Dermis microvascular lymphatic vessel endothelial cell (primary cell): Measurements from ENCODE around the gene NRN1L. TPM values are rescaled to one million over a fixed set of nuclear protein-coding genes. Genes with fewer than 3 reads are reported as not detected.
A peak's percentile ranks its signal among the peaks of the same experiment; 100 is the strongest.
"Not testable (repeated sequence)": the region's sequence is repeated elsewhere in the genome, so short reads cannot be mapped to it uniquely, and the experiment has no call there.

Experiments used
- DNase-seq, 2 donors: peaks; one replicate each; pipeline versions ENCODE4 v3.0.0 to v3.0.0-alpha.2; 2010; ENCODE audit warnings: low read depth in 2 of 2
- total RNA-seq: library from RNA; depleted of rRNA; stranded (reverse); fragments of >200 nt; gene quantifications from 2 replicates; pipeline ENCODE4 v1.2.1, GENCODE V29; 2014

The NRN1L gene
- total RNA-seq, 1 donor from 2014 or later: 0.13 TPM

DNA sequence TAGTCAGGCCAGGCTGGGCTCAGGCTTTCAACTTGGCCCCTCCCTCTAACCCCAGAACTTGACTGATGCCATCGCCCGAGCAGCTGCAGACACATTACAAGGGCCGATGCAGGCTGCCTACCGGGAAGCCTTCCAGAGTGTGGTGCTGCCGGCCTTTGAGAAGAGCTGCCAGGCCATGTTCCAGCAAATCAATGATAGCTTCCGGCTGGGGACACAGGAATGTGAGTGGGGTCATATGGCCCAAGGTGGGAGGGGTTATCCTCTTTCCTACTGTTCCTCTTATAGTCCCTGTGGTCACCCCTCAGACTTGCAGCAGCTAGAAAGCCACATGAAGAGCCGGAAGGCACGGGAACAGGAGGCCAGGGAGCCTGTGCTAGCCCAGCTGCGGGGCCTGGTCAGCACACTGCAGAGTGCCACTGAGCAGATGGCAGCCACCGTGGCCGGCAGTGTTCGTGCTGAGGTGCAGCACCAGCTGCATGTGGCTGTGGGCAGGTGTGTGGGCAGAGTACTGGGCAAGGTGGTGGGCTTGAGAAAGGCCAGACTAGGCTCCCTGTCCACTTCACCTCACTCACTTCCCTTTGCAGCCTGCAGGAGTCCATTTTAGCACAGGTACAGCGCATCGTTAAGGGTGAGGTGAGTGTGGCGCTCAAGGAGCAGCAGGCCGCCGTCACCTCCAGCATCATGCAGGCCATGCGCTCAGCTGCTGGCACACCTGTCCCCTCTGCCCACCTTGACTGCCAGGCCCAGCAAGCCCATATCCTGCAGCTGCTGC lies 2.1 kb upstream of the NRN1L start:
- peak in 1 of 2 donors; percentile 33 for DNase-seq

DNA sequence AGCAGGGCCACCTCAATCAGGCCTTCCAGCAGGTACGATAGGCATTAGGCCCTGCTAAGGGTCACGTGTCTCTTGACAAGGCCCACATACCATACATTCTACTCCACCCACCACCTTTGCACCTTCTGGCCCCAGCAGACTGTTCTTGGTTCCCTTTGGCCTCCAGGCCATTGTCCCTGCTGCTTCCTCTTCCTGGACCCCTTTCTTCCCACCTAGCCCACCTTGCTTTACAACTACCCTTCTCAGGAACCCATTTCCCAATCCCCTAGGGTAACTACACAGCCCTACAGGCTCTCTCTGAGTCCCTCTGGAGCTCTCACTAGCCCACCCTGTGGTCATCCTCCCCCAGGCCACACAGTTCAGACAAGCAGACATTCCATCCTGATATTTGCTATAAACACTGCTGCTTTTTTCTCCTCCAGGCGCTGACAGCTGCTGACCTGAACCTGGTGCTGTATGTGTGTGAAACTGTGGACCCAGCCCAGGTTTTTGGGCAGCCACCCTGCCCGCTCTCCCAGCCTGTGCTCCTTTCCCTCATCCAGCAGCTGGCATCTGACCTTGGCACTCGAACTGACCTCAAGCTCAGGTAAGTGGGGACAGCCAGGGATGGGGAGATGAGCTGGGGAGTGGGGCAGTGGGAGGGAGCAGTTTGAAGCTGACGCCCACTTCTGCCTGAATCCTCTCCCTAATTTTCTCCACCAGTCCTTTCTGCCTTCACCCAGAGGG lies 1.4 kb upstream of the NRN1L start:
- no peak for DNase-seq

DNA sequence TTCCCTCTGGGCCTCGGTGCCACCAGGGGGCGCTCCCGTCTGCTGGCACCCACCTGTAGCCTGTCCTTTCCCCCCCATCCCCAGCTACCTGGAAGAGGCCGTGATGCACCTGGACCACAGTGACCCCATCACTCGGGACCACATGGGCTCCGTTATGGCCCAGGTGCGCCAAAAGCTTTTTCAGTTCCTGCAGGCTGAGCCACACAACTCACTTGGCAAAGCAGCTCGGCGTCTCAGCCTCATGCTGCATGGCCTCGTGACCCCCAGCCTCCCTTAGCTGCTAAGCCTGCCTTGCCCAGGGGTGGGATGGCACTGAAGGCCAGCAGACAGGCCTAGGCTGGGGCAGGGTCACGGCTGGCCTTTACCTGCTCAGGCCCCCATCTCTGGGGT lies 818 bp upstream of the NRN1L start:
- peak in 1 of 2 donors; percentile 68 for DNase-seq

DNA sequence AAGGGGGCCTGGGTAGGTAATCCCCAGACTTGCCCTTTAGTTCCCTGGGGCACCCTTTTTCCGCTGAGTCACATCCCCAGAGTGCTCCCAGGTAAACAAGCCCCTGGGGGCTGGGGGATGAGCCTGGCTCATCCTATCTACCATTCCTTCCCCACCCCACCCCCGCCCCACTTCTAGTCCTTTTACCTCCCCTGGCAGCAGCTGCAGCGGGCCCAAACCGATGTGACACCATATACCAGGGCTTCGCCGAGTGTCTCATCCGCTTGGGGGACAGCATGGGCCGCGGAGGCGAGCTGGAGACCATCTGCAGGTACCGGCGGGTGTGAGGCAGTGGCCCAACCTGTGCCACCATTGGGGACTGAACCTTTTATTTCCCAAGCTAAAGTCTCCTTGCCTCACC lies 860 bp downstream of the NRN1L start:
- DNase-seq: no peak

DNA sequence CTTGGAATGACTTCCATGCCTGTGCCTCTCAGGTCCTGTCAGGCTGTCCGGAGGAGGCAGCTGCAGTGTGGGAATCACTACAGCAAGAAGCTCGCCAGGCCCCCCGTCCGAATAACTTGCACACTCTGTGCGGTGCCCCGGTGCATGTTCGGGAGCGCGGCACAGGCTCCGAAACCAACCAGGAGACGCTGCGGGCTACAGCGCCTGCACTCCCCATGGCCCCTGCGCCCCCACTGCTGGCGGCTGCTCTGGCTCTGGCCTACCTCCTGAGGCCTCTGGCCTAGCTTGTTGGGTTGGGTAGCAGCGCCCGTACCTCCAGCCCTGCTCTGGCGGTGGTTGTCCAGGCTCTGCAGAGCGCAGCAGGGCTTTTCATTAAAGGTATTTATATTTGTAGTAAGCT lies 1.3 kb downstream of the NRN1L start:
- no peak for DNase-seq

DNA sequence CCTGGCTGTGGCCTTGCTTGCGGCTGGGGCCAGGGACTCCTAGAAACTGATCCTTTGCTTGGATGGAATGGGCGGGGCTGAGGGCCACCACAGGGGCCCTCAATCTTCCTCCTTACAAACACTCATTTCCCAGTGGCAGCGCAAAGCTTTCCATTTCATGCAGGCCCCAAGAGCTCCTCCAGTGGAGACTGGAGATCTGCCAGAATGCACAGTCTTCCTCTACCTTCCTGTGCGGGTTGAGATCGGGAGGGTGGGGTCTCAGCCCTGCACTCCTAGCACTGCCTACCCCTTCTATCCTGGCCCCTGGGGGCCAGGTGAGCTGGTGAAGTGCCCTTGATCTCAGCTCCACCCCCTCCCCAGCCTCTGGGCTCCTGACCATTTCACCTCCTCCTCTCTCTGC lies 1.7 kb downstream of the NRN1L start:
- DNase-seq: no peak

DNA sequence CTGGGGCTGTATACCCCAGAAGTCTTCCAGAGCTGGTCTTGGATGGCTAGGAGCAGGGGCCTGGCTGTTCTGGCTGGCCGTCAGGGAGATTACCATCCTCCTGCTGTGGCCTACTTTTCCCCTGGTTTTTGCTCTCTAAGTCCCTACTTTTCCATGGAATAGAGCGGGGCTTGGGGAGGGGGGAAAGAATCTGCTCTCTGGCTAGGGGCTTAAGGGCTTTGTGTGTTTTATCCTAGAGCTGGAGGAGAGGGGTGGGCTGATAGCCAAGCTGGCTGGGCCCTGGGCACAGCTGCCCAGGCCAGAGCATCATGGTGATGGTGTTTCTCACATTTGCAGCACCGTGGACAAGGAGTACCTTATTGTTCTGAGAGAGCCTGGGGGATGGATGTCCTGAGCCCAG lies 3.6 kb downstream of the NRN1L start:
- DNase-seq: no peak

DNA sequence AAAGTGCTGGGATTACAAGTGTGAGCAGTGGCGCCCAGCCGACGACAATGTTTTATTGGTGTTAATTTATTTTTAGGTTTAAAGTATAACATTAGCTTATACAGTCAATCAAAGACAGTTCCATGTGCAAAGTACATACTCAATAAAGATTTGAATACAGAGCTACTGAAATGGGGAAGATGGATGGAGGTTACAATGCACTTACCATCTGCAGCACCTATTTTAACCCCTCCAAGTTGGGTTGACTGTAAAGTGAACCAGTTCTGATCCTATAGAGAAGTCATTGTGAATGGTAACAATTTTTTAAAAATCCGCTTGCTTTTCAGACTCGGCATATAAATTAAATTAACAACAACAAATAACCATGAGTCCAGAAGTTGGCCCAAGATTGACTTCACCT lies 7.7 kb downstream of the NRN1L start:
- no peak for DNase-seq

DNA sequence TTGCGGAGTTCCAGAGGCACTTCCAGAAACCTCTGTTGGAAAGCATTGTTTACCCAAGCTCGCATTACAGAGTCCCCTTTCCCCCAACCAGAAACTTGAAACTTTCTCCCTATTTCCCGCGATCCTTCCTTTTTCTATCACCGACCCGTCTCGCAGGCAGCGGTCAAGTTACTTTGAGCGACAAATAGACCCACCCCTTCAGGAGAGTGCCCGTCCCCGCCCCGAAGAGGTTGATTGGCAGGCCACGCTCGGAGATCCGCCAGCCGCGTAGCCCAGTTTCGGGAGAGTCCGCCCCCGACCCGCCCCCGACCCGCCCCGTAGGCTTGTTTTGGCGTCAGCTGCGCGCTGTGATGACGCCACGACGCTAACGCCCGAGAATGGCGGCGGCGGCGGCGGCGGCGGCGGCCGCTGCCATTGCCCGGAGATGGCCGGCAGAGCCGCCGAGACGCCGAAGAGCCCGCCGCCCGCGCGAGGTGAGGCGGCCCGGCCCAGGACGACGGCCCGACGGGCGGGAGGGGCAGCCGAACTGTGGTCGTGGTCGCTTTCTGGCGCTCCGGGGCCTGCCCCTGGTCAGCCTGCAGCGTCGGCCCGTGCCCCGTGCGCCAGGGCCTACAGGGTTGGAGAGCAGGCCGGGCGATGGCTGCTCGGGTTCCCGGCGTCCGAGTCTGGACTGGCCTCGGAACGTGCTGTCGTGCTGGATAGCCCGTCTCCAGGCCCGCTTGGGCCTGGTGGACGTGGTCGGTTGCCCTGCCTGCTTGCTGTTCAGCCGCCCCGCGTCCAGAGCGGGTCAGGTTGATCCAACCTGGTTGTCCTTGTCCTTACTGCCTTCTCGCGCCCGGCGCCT lies 8.4 kb downstream of the NRN1L start, which contains the start of gene PSKH1:
Gene PSKH1 (plus strand): TSS at position 356 of the 844 bp plus-strand sequence. CDS start 15,496 bp downstream, outside the sequence.
- peak; percentile 83 to 97 for DNase-seq

DNA sequence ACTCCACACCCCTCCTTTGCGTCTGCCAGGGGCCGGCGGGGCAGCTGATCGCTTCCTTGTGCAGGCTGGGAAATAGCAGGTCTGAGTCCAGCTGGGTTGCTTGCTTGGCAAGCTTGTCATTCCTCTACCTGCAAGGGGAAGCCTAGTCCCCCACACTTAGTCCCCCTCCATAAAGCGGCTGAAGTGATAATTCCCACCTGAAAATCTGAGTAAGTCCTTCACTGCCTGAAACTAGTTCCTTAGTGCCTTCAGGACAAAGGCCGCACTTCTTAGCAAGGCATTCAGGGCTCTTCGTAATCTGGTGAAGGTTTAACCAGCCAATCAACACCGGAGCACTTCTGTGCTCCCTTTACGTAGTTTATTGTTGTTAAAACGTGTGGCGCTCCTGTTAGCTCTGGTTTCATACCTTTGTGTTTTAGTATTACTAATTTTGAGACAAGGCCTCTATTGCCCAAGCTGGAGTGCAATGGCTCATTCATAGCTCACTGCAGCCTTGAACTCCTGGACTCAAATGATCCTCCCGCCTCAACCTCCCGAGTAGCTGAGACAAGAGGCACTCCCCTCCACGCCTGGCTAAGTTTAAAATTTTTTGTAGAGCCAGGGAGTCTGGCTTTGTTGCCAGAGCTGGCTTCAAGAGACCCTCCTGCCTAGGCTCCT lies 9.2 kb downstream of the NRN1L start:
- peak in 1 of 2 donors; percentile 40 for DNase-seq

DNA sequence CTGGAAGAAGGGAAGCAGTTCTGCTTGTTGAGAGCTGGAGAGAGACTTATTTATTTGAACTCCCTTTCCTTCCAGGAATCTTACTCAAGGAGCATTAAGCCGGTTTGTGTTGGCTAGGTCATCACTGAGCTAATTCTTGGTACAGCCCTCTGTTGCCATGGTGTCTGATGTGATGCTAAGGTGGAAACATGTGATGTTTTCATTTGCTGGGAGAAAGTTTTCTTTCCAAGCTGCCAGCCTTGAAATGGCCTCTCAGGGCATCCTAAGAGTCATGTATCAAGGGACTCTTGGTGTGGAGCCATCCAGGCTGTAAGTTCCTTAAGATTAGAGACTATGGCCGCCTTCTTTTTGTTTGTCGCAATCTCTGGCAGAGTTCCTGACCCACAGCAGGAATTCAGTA lies 12.5 kb downstream of the NRN1L start:
- DNase-seq: peak in 1 of 2 donors; percentile 93

DNA sequence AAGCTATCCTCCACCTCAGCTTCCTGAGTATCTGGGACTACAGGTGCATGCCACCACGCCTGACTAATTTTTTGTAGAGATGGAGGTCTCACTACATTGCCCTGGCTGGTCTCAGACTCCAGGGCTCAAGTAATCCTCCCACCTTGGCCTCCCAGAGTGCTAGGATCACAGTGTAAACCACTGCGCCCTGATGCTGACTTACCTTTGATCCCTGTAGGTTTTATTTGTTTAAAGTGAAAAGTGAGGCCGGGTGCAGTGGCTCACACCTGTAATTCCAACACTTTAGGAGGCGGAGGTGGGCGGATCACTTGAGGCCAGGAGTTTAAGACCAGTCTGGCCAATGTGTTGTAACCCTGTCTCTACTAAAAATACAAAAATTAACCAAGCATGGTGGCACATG lies 17.0 kb downstream of the NRN1L start:
- DNase-seq: no peak

DNA sequence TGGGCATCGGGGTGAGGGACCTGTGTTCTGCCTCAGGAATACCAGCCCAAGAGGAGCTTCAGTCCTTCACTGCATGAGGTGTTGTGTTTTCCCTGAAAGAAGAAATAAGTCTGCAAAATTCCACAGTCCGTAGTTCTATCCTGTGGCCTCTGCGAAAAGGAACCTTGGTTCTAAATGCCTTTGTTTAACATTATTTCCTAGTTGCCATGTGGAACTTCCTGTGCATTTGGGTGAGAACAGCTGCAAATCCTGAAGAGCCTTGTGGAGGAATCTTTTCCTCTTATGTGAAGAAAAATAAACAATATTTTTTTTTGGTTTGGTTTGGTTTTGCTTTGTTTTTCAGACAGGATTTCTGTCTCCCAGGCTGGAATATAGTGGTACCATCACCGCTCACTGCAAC lies 18.1 kb downstream of the NRN1L start:
- DNase-seq: peak in 1 of 2 donors; percentile 87

DNA sequence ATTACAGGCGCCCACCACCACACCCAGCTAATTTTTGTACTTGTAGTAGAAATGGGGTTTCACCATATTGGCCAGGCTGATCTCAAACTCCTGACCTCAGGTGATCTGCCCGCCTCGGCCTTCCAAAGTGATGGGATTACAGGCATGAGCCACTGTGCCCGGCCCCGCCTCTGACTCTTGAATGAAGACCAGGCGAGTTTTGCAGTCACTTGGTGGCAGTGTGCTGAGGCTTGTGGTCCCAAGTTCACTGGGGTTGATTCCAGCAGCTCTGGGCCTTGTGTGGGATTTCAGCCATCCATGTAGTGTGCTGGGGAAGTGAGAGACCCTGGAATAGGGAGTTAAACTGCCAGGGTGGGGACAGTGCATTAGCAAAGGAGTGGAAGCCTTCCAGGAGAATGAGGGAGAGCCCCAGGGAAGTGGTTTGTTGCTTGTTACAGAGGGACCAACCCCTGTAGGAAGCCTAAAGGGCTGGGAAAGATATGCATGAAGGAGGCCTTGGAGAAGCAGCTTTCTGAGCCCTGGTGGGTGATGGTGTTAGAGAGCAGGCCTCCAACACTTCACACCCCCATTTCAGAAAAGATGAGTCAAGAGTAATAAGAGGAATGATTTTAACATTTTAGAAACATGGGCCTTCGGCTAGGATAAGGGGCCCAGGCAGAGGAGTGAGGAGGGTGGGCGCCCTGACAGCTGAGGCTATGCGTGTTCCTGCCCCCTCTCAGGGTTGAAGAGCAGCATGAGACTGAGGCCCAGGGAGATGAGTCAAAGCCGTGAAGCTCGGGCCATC lies 22.9 kb downstream of the NRN1L start:
- no peak for DNase-seq

DNA sequence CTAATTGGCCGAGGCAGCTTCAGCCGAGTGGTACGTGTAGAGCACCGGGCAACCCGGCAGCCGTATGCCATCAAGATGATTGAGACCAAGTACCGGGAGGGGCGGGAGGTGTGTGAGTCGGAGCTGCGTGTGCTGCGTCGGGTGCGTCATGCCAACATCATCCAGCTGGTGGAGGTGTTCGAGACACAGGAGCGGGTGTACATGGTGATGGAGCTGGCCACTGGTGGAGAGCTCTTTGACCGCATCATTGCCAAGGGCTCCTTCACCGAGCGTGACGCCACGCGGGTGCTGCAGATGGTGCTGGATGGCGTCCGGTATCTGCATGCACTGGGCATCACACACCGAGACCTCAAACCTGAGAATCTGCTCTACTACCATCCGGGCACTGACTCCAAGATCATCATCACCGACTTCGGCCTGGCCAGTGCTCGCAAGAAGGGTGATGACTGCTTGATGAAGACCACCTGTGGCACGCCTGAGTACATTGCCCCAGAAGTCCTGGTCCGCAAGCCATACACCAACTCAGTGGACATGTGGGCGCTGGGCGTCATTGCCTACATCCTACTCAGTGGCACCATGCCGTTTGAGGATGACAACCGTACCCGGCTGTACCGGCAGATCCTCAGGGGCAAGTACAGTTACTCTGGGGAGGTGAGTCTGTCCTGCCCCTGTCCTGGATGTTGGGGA lies 24.5 kb downstream of the NRN1L start:
- DNase-seq: no peak

DNA sequence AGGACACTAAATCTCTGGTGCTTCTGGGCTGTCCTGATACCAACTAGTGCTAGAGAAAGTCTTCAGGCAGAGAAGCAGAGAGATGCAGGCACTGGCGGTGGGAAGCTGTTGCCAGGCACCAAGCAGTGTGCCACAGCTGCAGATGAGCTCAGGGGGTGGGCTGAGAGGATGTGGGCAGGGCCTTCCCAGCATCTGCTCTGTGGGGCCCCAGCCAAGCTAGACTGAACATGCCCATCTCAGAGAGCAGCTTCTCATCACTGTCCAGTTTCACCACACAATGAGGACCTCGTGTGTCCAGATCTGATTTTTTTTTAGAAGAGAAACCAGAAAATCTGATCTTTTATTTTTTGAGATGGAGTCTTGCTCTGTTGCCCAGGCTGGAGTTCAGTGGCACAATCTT lies 25.5 kb downstream of the NRN1L start:
- DNase-seq: peak in 1 of 2 donors; percentile 49

DNA sequence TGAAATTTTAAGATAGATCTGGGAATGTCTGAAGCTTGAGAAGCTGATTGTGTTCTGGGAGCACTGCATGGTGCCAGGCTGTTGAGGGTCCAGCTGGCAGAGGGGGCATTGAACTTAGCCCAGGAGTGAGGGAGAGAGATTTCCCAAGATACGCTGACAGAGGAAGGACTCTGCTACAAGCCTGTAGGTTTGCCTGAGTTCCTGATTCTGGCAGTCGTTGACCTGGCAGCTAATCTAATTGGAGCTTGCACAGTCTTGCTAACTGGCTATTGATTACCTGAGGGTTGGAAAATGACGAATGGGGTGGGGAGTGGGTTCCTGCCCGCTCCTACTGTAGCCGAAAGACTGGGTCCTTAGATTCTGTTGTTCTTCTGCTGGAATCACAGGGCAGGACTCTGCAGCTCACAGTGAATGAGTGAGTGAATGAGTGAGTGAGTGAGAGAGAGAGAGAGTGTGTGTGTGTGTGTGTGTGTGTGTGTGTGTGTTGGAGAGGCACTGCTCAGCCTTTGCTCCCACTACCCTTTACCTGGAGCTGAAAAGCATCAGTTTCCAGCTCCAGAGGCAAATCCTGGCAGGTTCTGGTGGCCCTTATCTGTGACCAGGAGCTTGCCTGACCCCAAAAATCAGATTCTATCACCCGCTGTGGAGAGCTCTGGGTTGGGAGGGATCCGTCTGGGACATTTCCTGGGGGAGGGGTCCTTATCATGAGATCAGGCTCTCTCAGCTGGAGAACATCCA lies 30.2 kb downstream of the NRN1L start:
- DNase-seq: no peak

DNA sequence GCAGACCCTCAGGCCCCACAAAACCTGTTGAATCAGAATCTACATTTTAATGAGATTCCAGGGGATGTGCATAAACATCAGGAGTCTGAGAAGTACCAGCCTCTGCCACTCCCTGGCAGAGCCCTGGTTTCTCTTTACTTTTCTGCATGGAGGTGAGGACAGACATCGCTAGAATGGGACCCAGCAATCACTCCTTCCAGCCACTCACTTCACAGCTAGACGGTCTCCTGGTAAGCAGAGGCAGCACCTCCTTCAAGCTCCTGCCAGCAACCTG lies 30.7 kb downstream of the NRN1L start:
- DNase-seq: not testable (repeated sequence)

DNA sequence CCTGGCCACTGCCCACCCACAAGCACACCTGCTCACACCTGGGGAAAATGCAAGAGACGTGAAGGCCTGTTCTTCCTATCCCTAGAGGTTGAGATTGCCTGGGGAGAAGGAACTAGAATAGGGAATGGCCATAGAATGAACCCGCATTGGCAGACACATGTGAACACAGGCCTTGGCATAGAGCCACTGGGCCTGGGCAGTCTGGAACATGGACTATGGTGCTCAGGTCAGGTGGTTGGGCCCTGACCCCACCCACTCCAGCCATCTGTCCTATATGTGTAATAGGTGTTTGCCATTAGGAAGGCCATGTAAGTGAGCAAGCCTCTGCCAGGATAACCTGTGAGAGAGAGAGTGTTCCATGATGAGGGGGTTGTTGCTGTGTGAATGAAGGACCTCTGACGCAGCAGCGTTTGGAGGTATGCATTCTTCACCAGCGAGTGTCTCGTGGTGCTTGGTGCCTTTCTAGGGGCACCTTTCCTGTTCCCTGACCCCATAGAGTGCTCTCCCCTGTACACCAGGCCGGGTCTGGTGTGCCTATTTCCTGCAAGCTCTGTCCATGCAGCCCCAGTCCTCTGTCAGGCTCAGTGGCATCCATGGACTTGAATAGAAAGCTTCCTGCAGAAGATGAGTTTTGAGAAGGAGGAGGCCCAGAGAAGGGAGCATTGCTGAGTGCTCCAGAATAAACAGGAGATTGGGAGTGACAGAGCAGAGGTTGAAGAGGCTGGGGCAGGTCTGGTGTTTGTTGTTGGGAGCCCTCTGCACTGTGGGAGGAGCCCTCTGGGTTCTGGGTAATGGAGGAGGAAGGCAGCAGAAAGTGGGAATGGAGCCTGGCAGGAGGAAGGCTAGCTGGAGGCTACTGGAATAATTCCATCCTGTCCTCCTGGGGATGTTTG lies 31.4 kb downstream of the NRN1L start:
- no peak for DNase-seq
